AG09319 (cell line): ENCODE measurements around the gene NFATC2.

Source experiments
- DNase-seq: peaks from one replicate; pipeline ENCODE4 v3.0.0-alpha.2; 2010; ENCODE audit warnings: low read depth; ENCODE audit errors: extremely low read depth
- TF ChIP-seq, protein P1 (sequence below): IDR thresholded peaks from 2 replicates; pipeline ENCODE4 v1.5.1; 2011; ENCODE audit warnings: low read depth, mild to moderate bottlenecking, inconsistent platforms, low read length, moderate library complexity

Gene NFATC2

DNA sequence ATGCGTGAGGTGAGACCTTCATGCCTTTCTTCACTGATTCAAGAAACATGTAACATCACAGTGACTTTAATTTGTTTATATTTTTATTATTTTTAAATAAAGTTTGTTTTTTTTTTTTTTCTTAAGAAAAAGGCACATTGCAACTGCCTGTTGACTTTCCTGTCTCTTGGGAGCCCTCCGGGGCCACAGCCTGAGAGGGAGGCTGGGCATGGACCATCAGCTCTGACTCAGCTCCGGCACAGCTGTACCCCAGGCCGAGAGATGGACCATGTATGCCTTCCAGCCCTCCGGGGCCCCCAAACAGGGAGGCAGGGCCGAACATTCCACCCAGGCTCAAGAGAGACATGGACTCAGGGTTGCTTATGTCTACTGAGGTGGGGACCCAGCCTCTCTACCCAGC, 99.9 kb downstream of the NFATC2 start:
- no peak for DNase-seq
- TF ChIP-seq, protein P1, sequence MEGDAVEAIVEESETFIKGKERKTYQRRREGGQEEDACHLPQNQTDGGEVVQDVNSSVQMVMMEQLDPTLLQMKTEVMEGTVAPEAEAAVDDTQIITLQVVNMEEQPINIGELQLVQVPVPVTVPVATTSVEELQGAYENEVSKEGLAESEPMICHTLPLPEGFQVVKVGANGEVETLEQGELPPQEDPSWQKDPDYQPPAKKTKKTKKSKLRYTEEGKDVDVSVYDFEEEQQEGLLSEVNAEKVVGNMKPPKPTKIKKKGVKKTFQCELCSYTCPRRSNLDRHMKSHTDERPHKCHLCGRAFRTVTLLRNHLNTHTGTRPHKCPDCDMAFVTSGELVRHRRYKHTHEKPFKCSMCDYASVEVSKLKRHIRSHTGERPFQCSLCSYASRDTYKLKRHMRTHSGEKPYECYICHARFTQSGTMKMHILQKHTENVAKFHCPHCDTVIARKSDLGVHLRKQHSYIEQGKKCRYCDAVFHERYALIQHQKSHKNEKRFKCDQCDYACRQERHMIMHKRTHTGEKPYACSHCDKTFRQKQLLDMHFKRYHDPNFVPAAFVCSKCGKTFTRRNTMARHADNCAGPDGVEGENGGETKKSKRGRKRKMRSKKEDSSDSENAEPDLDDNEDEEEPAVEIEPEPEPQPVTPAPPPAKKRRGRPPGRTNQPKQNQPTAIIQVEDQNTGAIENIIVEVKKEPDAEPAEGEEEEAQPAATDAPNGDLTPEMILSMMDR: no peak

GRCh38 chr20:51440589-51440988, 101.9 kb downstream of the NFATC2 start:
- DNase-seq: no peak
- TF ChIP-seq, protein P1: no peak

DNA sequence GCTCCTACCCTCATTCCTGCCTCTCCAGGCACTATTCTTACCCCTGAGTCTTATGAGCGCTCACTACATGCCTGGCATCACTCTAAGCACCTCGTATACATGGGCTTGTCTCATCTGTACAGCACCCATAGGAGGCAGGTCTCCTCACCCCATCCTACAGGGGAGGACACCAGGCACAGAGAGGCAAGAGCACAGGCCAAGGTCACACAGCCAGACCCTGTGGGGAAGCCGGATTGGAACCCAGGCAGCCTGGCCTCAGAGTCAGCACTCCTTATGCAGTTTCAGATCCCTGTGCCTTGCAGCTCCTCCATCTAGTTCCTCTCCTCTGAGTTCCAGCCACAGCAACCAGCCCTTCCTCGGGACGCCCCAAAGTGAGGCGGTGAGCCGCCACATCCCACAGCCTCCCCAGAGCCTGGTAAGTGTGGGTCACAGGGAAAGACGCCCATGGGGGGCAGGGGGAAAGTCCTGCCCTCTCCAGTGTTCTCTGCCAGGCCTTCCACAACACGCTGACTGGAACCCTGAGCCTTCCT, 103.3 kb downstream of the NFATC2 start:
- TF ChIP-seq, protein P1: no peak
- DNase-seq: no peak

GRCh38 chr20:51438136-51438535, 104.4 kb downstream of the NFATC2 start:
- DNase-seq: no peak
- TF ChIP-seq, protein P1: no peak

DNA sequence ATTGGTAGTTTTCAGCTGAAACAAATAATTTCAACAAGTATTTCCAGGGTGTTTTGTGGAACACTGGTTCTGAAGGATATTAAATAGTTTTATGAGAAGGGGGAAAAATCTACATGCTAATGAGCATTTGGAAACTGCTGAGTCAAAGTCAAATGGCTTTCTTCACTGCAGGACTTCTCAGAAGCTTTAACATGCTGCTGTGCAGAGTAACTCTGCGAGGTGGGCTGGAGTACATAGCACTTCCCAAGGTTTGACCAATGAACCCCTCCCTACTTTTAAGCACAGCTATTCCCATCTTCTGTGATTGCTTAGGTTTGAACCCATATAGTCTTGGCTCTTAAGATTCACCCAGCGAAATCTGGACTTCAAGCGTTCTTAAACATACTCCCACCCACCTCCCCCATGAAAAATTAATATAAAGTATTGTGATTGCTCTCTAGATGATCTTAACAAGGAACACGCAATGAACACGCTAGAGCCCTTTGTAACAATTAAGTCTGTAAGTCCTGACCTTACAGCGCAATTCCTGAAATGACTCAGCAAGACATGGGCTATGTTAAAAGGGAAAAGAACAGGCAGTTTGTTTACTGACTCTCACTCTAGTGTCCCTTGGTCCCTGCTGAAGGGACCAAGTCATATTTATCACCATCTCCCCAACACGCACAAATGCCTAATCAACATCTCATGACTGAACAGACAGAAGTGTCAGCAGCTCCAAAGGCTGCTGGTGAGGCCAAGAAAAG, 105.2 kb downstream of the NFATC2 start:
- TF ChIP-seq, protein P1: no peak
- no peak for DNase-seq

DNA sequence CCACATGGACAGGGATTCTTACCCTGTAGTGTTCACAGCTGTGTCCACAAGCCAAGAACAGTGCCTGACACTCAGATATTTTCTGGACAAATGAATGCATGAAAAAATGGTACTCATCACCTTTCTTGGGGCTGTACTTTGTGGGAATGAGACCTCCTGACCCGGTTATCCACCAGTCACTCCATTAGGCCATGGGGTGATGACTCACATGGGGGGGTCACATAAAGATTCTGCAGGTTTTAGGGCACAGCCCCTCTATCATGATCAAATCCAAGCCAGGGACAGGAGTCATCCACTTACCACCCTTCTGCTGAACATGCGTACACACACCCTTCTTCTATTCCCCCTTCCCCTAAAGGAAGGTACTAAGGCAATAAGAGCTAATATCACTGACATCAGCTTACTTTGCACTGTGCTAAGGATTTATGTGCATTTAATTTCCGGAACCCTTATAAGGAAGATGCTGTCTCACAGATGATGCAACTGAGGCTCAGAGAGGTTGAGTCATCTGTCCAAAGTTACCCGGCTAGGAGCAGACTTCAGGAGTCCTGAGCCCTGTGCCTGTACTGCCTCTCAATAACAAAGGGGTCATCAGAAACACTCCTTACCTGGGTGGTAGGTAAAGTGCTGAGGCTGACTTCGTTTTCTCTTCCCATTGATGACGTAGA, 107.8 kb downstream of the NFATC2 start:
- DNase-seq: peak; percentile 45
- TF ChIP-seq, protein P1: no peak

- TF ChIP-seq, protein P1: no peak
- DNase-seq: no peak
These were observed 108.5 kb downstream of the NFATC2 start for GRCh38 chr20:51434026-51434425.
